Kidney epithelial cell (primary cell): ENCODE data around the gene GADL1. TPM values are rescaled to one million over a fixed set of nuclear protein-coding genes. Genes with fewer than 3 reads are reported as not detected.

ENCODE experiments used
- DNase-seq: peaks from one replicate; pipeline ENCODE4 v3.0.0-alpha.2; 2010; ENCODE audit warnings: low read depth
- H3K27me3 ChIP-seq: 2 replicates; pipeline ENCODE4 v1.6.0; 2011; ENCODE audit warnings: low read length; ENCODE audit not compliant: control insufficient read depth, insufficient read depth
- H3K36me3 ChIP-seq: 2 replicates; pipeline ENCODE4 v1.5.1; 2011; ENCODE audit warnings: low read length; ENCODE audit not compliant: control insufficient read depth, insufficient read depth
- H3K4me3 ChIP-seq: 2 replicates; pipeline ENCODE4 v1.5.1; 2011; ENCODE audit warnings: low read depth, mild to moderate bottlenecking, control low read depth, low read length
- CTCF ChIP-seq: IDR thresholded peaks from 2 replicates; pipeline ENCODE4 v1.5.1; 2011; ENCODE audit warnings: mild to moderate bottlenecking, moderate library complexity, low read length, control low read depth, inconsistent platforms; ENCODE audit not compliant: insufficient read depth, poor library complexity, severe bottlenecking
- total RNA-seq: library from RNA; depleted of rRNA; stranded (reverse); fragments of >200 nt; gene quantifications from 2 replicates; pipeline ENCODE4 v1.2.3, GENCODE V29; 2015

GADL1 gene
- total RNA-seq, 1 donor from 2014 or later: not detected

GRCh38 chr3:30934208-30934550 is 39.7 kb upstream of the GADL1 start:
- H3K4me3 ChIP-seq: no peak overlapping the region
- no peaks in the 10 kb centered on the region for H3K27me3 ChIP-seq
- H3K36me3 ChIP-seq: no peaks in the 10 kb centered on the region
- no peak for DNase-seq
- peak; percentile 55 for TF ChIP-seq CTCF

- Histone ChIP-seq H3K36me3 (no peaks in the 10 kb centered on the region), H3K27me3 (no peaks in the 10 kb centered on the region)
- no peak for TF ChIP-seq CTCF
Measured at GRCh38 chr3:30933478-30934207, 39.2 kb upstream of the GADL1 start.

GRCh38 chr3:30932513-30933098 is 38.1 kb upstream of the GADL1 start:
- TF ChIP-seq CTCF: no peak
- Histone ChIP-seq H3K4me3 (no peak overlapping the region), H3K36me3 (no peaks in the 10 kb centered on the region), H3K27me3 (no peaks in the 10 kb centered on the region)
- DNase-seq: no peak

More at GRCh38 chr3:30933478-30934207, 39.2 kb upstream of the GADL1 start:
- H3K4me3 ChIP-seq: no peak overlapping the region
- no peak for DNase-seq

GRCh38 chr3:30924763-30925162 is 30.3 kb upstream of the GADL1 start:
- H3K36me3 ChIP-seq: no peaks in the 10 kb centered on the region
- no peak for DNase-seq
- H3K27me3 ChIP-seq: no peaks in the 10 kb centered on the region
- no peak overlapping the region for H3K4me3 ChIP-seq
- no peak for TF ChIP-seq CTCF

GRCh38 chr3:30919564-30919963 is 25.1 kb upstream of the GADL1 start:
- no peak overlapping the region for H3K4me3 ChIP-seq
- no peak for TF ChIP-seq CTCF
- DNase-seq: no peak
- no peaks in the 10 kb centered on the region for H3K36me3 ChIP-seq
- H3K27me3 ChIP-seq: no peaks in the 10 kb centered on the region

GRCh38 chr3:30918761-30919160 is 24.3 kb upstream of the GADL1 start:
- no peak for TF ChIP-seq CTCF
- no peak for DNase-seq
- Histone ChIP-seq H3K27me3 (no peaks in the 10 kb centered on the region), H3K36me3 (no peaks in the 10 kb centered on the region), H3K4me3 (no peak overlapping the region)
